DMS 273 treated with DMSO at 0.1 percent for 48 hours (cell line): Measurements from ENCODE around the gene SFRP4.

Experiments
- DNase-seq: peaks from one replicate; lab custom pipeline; 2025; lab: John Stamatoyannopoulos, UW

SFRP4 gene

GRCh38 chr7:37924491-37925041 is 7.9 kb upstream of the SFRP4 start:
- no peak for DNase-seq

- no peak for DNase-seq
Measured at GRCh38 chr7:37923996-37924395, 7.4 kb upstream of the SFRP4 start.

GRCh38 chr7:37921876-37922275 is 5.3 kb upstream of the SFRP4 start:
- no peak for DNase-seq

- peak; percentile 51 for DNase-seq
Measured at GRCh38 chr7:37920849-37921805, 4.5 kb upstream of the SFRP4 start.

- DNase-seq: peak; percentile 89
Measured at GRCh38 chr7:37920305-37920848, 3.8 kb upstream of the SFRP4 start, which contains the start of gene EPDR1. TSS of gene EPDR1 (plus strand) at chr7:37920640. CDS start at chr7:37920940, 300 bp downstream.

GRCh38 chr7:37918526-37918925 is 1.9 kb upstream of the SFRP4 start:
- DNase-seq: no peak

- no peak for DNase-seq
Measured at GRCh38 chr7:37916017-37916672, 472 bp downstream of the SFRP4 start.

GRCh38 chr7:37915438-37915837 is 1.2 kb downstream of the SFRP4 start:
- DNase-seq: no peak

GRCh38 chr7:37912756-37913155 is 3.9 kb downstream of the SFRP4 start:
- DNase-seq: no peak

- no peak for DNase-seq
Measured at GRCh38 chr7:37908221-37908788, 8.3 kb downstream of the SFRP4 start.

GRCh38 chr7:37901890-37902524 is 14.6 kb downstream of the SFRP4 start:
- no peak for DNase-seq

- DNase-seq: peak; percentile 18
Measured at GRCh38 chr7:37901236-37901827, 15.3 kb downstream of the SFRP4 start.

GRCh38 chr7:37899712-37900247 is 16.8 kb downstream of the SFRP4 start:
- DNase-seq: no peak

GRCh38 chr7:37894671-37895070 is 21.9 kb downstream of the SFRP4 start:
- DNase-seq: no peak

GRCh38 chr7:37893359-37893758 is 23.3 kb downstream of the SFRP4 start:
- no peak for DNase-seq

GRCh38 chr7:37882086-37882485 is 34.5 kb downstream of the SFRP4 start:
- no peak for DNase-seq
